DOHH2 (cell line): Measurements from ENCODE around the gene TGM3.

Source experiments
- EZH2phosphoT487 ChIP-seq: fragments of 200-600 bp; sonication (generic); IDR thresholded peaks from 2 replicates; pipeline ENCODE4 v1.6.1; 2017; ENCODE audit warnings: borderline replicate concordance, mild to moderate bottlenecking, antibody characterized with exemption, low read length, moderate library complexity, mixed read lengths
- TF ChIP-seq, protein P1 (sequence below): fragments of 200-600 bp; sonication (generic); IDR thresholded peaks from one replicate; pipeline ENCODE4 v1.5.1; 2014; ENCODE audit warnings: antibody characterized with exemption, mild to moderate bottlenecking, low read depth, low read length; ENCODE audit not compliant: poor library complexity, severe bottlenecking

DNA sequence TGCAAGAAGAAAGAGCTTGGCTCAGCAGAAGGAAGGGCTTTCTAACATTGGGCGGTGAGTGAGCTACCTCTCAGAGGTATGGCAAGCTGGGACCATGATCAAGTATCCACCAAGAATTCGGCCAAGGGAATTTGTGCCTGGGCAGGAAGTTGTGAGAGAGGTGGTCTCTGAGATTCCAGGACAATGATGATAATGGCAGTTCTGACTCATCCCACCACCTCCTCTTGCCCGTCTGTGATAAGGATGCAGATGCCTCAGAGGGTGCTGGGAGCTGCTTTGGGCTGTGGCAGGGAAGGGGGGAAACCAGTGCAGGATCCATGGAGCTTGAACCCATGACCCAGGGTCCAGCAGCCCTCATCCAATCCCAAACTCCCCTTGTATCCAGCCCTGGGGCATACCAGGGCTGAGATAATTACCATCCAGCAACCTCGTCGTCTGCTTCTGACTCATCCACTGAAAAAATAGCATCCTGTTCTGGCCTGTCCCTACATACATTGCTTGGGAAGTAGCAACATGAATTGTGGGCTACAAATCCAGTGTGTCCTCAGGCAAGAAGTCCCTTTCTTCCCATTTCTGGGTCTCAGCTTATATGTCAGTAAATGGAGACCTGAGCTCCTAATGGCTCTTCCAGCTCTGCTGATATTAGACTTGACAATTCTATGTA is 90.8 kb downstream of the TGM3 start:
- TF ChIP-seq, protein P1, sequence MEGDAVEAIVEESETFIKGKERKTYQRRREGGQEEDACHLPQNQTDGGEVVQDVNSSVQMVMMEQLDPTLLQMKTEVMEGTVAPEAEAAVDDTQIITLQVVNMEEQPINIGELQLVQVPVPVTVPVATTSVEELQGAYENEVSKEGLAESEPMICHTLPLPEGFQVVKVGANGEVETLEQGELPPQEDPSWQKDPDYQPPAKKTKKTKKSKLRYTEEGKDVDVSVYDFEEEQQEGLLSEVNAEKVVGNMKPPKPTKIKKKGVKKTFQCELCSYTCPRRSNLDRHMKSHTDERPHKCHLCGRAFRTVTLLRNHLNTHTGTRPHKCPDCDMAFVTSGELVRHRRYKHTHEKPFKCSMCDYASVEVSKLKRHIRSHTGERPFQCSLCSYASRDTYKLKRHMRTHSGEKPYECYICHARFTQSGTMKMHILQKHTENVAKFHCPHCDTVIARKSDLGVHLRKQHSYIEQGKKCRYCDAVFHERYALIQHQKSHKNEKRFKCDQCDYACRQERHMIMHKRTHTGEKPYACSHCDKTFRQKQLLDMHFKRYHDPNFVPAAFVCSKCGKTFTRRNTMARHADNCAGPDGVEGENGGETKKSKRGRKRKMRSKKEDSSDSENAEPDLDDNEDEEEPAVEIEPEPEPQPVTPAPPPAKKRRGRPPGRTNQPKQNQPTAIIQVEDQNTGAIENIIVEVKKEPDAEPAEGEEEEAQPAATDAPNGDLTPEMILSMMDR: no peak
- TF ChIP-seq EZH2phosphoT487: no peak
